HG03432 (cell line): Measurements from ENCODE around the gene CCSER2.
"Not testable (repeated sequence)": the region's sequence is repeated elsewhere in the genome, so short reads cannot be mapped to it uniquely, and the experiment has no call there.

Experiments used
- ATAC-seq: cut with Tn5 transposase; IDR thresholded peaks from one replicate; pipeline ENCODE4 v1.9.1; 2021; ENCODE audit warnings: mild to moderate bottlenecking, moderate library complexity; ENCODE audit not compliant: unreplicated experiment

Gene CCSER2

DNA sequence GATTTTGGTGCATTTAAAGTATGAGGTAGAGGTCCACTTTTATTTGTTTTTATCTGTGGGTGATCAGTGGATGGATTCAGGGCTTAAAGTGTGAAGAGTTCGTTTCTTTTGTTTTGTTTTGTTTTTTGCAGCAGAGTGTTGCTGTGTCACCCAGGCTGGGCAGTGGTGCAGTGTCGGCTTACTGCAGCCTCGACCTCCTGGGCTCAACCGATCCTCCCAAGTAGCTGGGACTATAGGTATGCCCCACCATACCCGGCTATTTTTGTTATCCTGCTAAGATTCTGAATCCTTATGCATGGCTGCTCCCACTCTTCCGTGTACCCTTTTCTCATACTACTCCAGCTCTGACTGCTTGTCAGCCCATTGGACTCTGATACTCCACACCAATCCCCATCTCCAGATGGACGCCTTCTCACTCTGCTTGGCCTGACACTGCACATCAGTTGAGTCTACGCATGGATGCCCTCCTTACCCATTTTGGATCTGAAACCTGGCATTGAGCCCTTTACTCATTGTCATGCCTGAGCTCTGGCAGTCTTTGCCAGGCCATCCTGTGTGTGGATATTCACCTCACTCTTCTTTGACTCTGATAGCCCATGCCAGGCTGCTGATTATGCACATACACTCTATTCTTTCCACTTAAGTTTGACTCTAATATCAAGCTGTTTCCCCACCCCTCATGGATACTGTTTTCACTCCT is 119.5 kb downstream of the CCSER2 start:
- ATAC-seq = no peak

GRCh38 chr10:84449351-84449750 is 121.0 kb downstream of the CCSER2 start:
- not testable (repeated sequence) for ATAC-seq

GRCh38 chr10:84452003-84452402 is 123.6 kb downstream of the CCSER2 start:
- ATAC-seq = no peak

- no peak for ATAC-seq
These were observed 124.9 kb downstream of the CCSER2 start for GRCh38 chr10:84453303-84453702.

DNA sequence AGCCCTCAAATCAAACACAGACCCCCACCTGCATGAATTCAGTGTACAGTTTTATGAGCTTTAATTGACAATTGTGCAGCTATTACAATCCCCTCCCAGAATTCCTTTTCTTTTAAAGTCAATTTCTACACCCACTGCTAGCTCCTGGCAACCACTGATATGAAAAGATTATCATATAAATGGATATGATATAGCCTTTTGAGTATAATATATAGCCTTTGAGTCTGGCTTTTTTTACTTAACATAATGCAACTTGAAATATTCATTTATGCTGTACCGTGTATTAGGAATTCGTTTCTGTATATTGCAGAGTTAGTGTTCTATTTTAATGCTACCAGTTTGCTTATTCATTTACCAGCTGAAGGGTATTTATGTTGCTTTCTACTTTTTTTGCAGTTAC is 127.7 kb downstream of the CCSER2 start:
- ATAC-seq = no peak

DNA sequence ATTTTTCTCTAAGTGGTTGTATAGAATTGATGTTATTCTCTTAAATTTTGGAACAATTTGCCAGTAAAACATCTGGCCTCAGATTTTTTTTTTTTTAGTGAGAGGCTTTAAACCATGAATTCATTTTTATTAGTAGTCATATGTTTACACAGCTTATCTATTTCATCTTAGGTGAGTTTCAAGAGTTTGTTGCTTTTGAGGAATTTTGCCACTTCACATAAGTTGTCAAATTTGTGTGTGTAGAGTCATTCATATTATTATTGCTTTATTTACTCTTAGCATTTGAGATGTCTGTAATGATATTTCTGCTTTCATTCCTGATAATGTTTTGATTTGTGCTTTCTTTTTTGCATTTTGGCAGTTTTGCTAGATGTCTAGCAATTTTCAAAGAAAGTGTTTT is 132.1 kb downstream of the CCSER2 start:
- no peak for ATAC-seq

- no peak for ATAC-seq
These were observed 141.1 kb downstream of the CCSER2 start for GRCh38 chr10:84469470-84469869.

- ATAC-seq = no peak
These were observed 144.7 kb downstream of the CCSER2 start for GRCh38 chr10:84473136-84473535.

DNA sequence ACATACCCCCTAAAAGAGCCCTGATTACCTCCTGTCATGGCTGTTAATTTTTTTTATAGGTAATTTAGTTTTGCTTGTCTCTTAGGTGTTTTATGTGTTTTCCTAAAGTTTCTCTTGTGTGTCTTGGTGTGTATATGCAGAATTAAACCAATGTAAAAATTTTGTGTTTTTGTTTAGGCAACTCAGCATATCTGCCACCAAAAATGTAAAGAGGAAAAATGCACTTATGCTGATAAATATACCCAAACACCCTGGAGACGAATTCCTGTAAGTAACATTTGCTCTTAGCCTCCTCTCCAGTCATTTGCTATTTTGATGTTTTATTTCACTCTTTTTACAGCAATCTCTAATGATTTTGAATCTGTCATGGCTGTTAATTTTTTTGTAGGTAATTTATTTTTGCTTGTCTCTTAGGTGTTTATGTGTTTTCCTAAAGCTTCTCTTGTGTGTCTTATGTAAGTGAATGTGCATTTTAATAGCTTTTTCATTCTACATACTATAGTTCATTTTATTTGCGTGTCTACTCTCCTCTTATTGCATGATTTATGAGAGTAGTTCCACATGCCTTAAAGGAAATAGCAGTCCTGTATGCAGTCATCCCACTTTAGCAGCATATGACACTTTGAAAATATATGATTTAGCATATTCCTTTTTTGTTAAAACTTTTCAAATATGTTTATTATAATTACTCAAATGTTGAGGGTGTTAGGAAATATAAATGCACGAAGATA is 149.2 kb downstream of the CCSER2 start:
- no peak for ATAC-seq

DNA sequence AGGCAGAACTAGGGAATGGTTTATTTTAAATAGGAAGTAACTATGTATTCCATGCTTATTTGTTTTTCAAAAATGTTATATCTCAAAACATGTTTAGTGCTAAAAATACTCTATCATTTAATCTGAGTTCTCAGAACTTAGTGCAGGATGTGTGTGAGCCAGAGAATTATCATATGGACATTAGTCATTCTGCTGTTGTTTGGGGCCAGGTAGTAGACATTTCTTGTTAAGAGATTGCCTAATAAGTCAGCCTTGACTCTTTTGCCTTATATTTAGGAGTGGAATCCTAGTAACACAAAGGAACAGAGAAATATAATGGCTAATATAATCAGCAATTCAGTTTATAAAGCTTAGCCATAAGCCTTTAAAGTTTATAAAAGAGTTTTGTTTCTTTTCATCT is 149.8 kb downstream of the CCSER2 start:
- no peak for ATAC-seq

GRCh38 chr10:84478679-84479078 is 150.3 kb downstream of the CCSER2 start:
- no peak for ATAC-seq

DNA sequence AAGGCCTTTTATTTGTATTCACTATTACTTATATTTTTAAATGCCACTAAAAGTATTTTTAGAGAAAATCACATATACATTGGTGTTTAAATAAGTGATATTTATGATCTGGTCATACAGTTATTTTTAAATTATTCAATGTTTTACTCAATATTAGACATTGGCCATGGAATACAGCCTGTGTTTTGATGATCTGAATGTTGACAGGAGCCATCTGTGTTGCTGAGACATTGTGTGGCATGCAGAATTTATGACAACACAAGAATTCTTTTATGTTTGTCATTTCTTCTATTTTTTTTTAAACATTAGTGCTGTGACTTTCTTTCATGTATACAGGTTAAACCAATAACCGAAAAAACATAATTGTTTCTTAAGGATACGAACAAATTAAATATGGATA is 156.2 kb downstream of the CCSER2 start:
- ATAC-seq = no peak

- ATAC-seq = no peak
These were observed 165.0 kb downstream of the CCSER2 start for GRCh38 chr10:84493361-84493760.

DNA sequence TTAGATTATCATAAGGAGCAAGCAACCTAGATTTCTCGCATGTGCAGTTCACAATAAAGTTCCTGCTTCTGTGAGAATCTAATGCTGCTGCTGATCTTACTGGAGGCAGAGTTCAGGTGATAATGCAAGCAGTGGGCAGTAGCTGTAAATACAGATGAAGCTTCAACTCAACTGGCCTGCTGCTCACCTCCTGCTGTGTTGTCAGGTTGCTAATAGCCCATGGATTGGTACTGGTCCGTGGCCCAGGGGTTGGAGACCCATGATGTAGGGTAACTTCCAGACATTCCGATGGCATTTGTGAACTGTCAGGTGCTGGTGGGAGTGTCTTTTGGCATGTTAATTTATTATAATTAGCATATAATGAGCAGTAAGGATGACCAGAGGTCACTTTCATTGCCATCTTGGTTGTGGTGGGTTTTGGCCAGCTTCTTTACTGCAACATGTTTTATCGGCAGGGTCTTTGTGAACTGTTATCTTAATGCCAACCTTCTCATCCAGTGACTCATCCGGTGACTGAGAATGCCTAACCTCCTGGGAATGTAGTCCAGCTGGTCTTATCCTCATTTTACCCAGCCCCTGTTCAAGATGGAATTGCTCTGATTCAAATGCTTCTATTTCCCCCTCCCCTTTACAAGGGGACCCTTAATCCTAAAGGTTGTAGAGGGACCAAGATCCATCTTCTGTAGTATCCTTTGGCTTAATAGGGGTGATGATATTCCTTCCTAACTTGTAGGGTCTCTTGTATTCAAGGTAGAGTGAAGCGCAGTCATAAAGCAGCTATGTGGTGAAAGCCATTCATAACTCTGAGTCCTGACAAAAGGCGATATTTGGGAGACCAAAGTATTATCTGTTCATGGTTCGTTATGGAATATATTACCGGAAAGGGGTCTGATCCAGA is 165.8 kb downstream of the CCSER2 start:
- ATAC-seq = no peak

- no peak for ATAC-seq
These were observed 166.4 kb downstream of the CCSER2 start for GRCh38 chr10:84494849-84495180.

DNA sequence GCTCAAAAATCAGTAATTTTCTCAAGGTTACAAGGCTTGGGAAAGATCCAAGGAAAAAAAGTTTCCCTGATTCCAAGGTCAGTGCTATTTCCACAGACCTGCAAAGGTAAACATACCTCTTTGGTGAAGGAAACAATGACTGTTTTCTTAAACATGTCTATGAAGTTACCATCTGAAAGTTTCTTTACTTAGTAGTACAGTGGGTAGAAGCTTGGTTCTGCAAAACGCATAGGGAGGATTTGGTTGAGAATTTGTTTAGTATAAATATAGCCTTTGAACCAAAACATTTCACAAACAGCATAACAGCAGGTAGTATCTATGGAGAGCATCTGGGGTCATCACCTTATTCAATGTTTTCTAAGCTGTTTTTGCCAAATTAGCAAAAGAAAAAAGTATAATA is 169.6 kb downstream of the CCSER2 start:
- no peak for ATAC-seq

- not testable (repeated sequence) for ATAC-seq
These were observed 170.7 kb downstream of the CCSER2 start for GRCh38 chr10:84499039-84499438.

GRCh38 chr10:84499846-84500245 is 171.5 kb downstream of the CCSER2 start:
- peak; percentile 71 for ATAC-seq

- ATAC-seq = no peak
These were observed 181.7 kb downstream of the CCSER2 start for GRCh38 chr10:84510121-84510520.

DNA sequence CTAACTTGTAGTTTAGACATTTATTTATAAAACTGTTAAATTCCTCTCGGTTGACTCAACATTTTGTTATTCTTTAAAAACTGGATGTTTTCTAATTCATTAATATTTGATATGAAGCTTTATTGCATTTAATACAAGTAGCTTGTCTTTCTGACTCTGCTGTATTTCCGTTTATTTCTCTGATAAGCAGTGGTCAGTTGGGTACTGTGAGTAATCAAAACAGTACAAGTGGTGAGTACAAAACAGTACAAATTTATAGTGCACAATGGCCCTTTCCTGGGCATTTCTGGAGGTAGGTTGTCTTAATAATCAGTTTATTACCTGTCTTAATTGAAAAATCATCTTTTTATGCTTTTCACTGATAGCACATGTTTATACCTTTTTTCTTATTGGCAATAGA is 182.7 kb downstream of the CCSER2 start:
- no peak for ATAC-seq

GRCh38 chr10:84511709-84512285 is 183.4 kb downstream of the CCSER2 start:
- ATAC-seq = no peak
